Measurements from ENCODE around the gene UGT1A8.

- TF ChIP-seq CTCF (IDR thresholded peaks at IDR 0.05; ENCODE audit: low read length) (no peak), EZH2 (optimal IDR thresholded peaks at IDR 0.05; ENCODE audit: low read depth, low read length) (no peak), EZH2phosphoT487 (IDR thresholded peaks at IDR 0.05; ENCODE audit: low read length) (no peak)
Observed at GRCh38 chr2:233656443-233656842, 39.0 kb downstream of the UGT1A8 start.
